H1 (cell line): ENCODE results near the gene SMYD3. TPM values are rescaled to one million over a fixed set of nuclear protein-coding genes. Genes with fewer than 3 reads are reported as not detected.

ENCODE experiments used
- CTCF ChIA-PET: fragments of 300-600 bp; sonication (Branson Sonifier 250); formaldehyde crosslinking; loops from one replicate; lab custom pipeline; 2021; ENCODE audit not compliant: partially characterized antibody; lab: Charles Lee
- POLR2A ChIA-PET: fragments of 300-600 bp; sonication (Branson Sonifier 250); formaldehyde crosslinking; loops from one replicate; lab custom pipeline; 2021; ENCODE audit warnings: inconsistent platforms; ENCODE audit not compliant: partially characterized antibody; lab: Charles Lee
- DNase-seq, 2 experiments: peaks; one replicate each; pipeline versions ENCODE4 v3.0.0 to v3.0.0-alpha.2; 2010 to 2022; ENCODE audit warnings: low spot score in 2 of 2, low read depth in 1 of 2, mixed read lengths in 1 of 2
- FAIRE-seq: peaks from 2 replicates; lab custom pipeline; 2011; peaks lifted over from hg19 to GRCh38; lab: Jason Lieb, UNC
- H2AFZ ChIP-seq: 2 replicates; pipeline ENCODE4 v1.8.1; 2012; ENCODE audit warnings: low read length, inconsistent platforms
- H2AK5ac ChIP-seq: 2 replicates; pipeline ENCODE4 v1.6.1; 2013; ENCODE audit warnings: low read depth, low read length
- H2BK120ac ChIP-seq: replicated peaks from 2 replicates; pipeline ENCODE3; 2013; ENCODE audit warnings: low read depth, low read length, inconsistent platforms
- H2BK12ac ChIP-seq: 2 replicates; pipeline ENCODE4 v1.6.1; 2013; ENCODE audit warnings: low read depth, low read length
- H2BK15ac ChIP-seq: 2 replicates; pipeline ENCODE4 v1.6.1; 2013; ENCODE audit warnings: low read length
- H2BK20ac ChIP-seq: 2 replicates; pipeline ENCODE4 v1.6.1; 2013; ENCODE audit warnings: low read length
- H2BK5ac ChIP-seq: 2 replicates; pipeline ENCODE4 v1.6.1; 2013; ENCODE audit warnings: low read depth, low read length
- H3K14ac ChIP-seq: 2 replicates; pipeline ENCODE4 v1.6.1; 2013; ENCODE audit warnings: inconsistent platforms; ENCODE audit not compliant: insufficient read length
- H3K18ac ChIP-seq: 2 replicates; pipeline ENCODE4 v1.6.1; 2013; ENCODE audit warnings: low read length; ENCODE audit errors: extremely low read depth
- H3K23ac ChIP-seq: 2 replicates; pipeline ENCODE4 v1.6.1; 2013; ENCODE audit warnings: inconsistent platforms; ENCODE audit not compliant: insufficient read length
- H3K23me2 ChIP-seq: 2 replicates; pipeline ENCODE4 v1.6.1; 2013; ENCODE audit warnings: low read depth, low read length
- H3K27ac ChIP-seq: 2 replicates; pipeline ENCODE4 v1.6.1; 2011; ENCODE audit warnings: low read depth, low read length, inconsistent platforms
- H3K27me3 ChIP-seq, 4 experiments: replicated peaks in 1 of 4; 1 replicate in 1 of 4; 2 replicates in 3 of 4; pipeline versions ENCODE4 v1.6.1 to v1.8.1; 2011 to 2013; ENCODE audit warnings: low read length in 3 of 4, mild to moderate bottlenecking in 3 of 4, inconsistent platforms in 2 of 4, mixed read lengths in 2 of 4, moderate library complexity in 1 of 4; ENCODE audit not compliant: control insufficient read depth in 3 of 4, insufficient read depth in 3 of 4; ENCODE audit errors: extremely low read depth in 1 of 4
- H3K36me3 ChIP-seq, 4 experiments: 2 replicates each; pipeline versions ENCODE4 v1.6.1 to v1.8.1; 2011 to 2013; ENCODE audit warnings: mild to moderate bottlenecking in 4 of 4, low read length in 3 of 4, moderate library complexity in 2 of 4, control low read depth in 1 of 4, inconsistent platforms in 1 of 4; ENCODE audit not compliant: insufficient read depth in 4 of 4, control insufficient read depth in 2 of 4
- H3K4ac ChIP-seq: replicated peaks from 2 replicates; pipeline ENCODE3; 2013; ENCODE audit warnings: low read length, low read depth, mixed read lengths, inconsistent platforms; ENCODE audit not compliant: insufficient read length
- H3K4me1 ChIP-seq, 4 experiments: replicated peaks in 1 of 4; 1 replicate in 1 of 4; 2 replicates in 3 of 4; pipeline versions ENCODE4 v1.6.1 to v1.8.1; 2011 to 2013; ENCODE audit warnings: low read length in 3 of 4, inconsistent platforms in 2 of 4, mixed read lengths in 1 of 4; ENCODE audit not compliant: insufficient read depth in 4 of 4, control insufficient read depth in 3 of 4
- H3K4me2 ChIP-seq, 2 experiments: 2 replicates each; pipeline versions ENCODE4 v1.6.1 to v1.8.1; 2011 to 2013; ENCODE audit warnings: low read depth in 2 of 2, low read length in 2 of 2, control low read depth in 1 of 2, inconsistent platforms in 1 of 2, mild to moderate bottlenecking in 1 of 2; ENCODE audit not compliant: insufficient read depth in 1 of 2
- H3K4me3 ChIP-seq, 4 experiments: fragments of 200-600, 300-600 bp in 1 of 4; sonication (generic), shearing (Covaris generic), sonication (Bioruptor Twin) in 1 of 4; 2 replicates each; pipeline versions ENCODE4 v1.5.1 to v1.8.1; 2011 to 2016; ENCODE audit warnings: low read length in 4 of 4, low read depth in 3 of 4, control low read depth in 2 of 4, inconsistent platforms in 2 of 4, mild to moderate bottlenecking in 2 of 4, mixed read lengths in 1 of 4, moderate library complexity in 1 of 4; ENCODE audit not compliant: insufficient read depth in 2 of 4; ENCODE audit errors: extremely low read depth in 1 of 4
- H3K56ac ChIP-seq: replicated peaks from 2 replicates; pipeline ENCODE3; 2013; ENCODE audit warnings: low read depth, mild to moderate bottlenecking, mixed read lengths, low read length, inconsistent platforms; ENCODE audit not compliant: insufficient read length
- H3K79me1 ChIP-seq: 2 replicates; pipeline ENCODE4 v1.6.1; 2013; ENCODE audit warnings: low read depth, low read length, control low read depth
- H3K79me2 ChIP-seq, 2 experiments: 2 replicates each; pipeline versions ENCODE4 v1.6.1 to v1.8.1; 2012 to 2013; ENCODE audit warnings: low read length in 2 of 2, mild to moderate bottlenecking in 2 of 2, inconsistent platforms in 1 of 2; ENCODE audit not compliant: insufficient read depth in 2 of 2, control insufficient read depth in 1 of 2
- H3K9ac ChIP-seq, 4 experiments: replicated peaks in 1 of 4; 1 replicate in 1 of 4; 2 replicates in 3 of 4; pipeline versions ENCODE4 v1.6.1 to v1.8.1; 2011 to 2013; ENCODE audit warnings: low read depth in 3 of 4, low read length in 3 of 4, control low read depth in 2 of 4, mild to moderate bottlenecking in 2 of 4, moderate library complexity in 2 of 4, inconsistent platforms in 1 of 4; ENCODE audit errors: extremely low read depth in 1 of 4
- H3K9me3 ChIP-seq, 2 experiments: 2 replicates each; pipeline versions ENCODE4 v1.6.1 to v1.8.1; 2012 to 2013; ENCODE audit warnings: mild to moderate bottlenecking in 2 of 2, moderate library complexity in 2 of 2, control low read depth in 1 of 2, inconsistent platforms in 1 of 2, low read depth in 1 of 2, low read length in 1 of 2, mixed read lengths in 1 of 2; ENCODE audit not compliant: insufficient read depth in 2 of 2
- H4K20me1 ChIP-seq, 2 experiments: replicated peaks in 1 of 2; 2 replicates each; pipeline versions ENCODE3 to v1.8.1; 2011 to 2013; ENCODE audit warnings: inconsistent platforms in 2 of 2, low read length in 2 of 2, mild to moderate bottlenecking in 1 of 2; ENCODE audit not compliant: insufficient read depth in 2 of 2, control insufficient read depth in 1 of 2
- H4K5ac ChIP-seq: 2 replicates; pipeline ENCODE4 v1.6.1; 2013; ENCODE audit warnings: low read length, low read depth, mixed read lengths, inconsistent platforms; ENCODE audit not compliant: insufficient read length
- H4K8ac ChIP-seq: 2 replicates; pipeline ENCODE4 v1.8.0; 2013; ENCODE audit warnings: mild to moderate bottlenecking, moderate library complexity, low read length, inconsistent platforms; ENCODE audit not compliant: insufficient read depth; ENCODE audit errors: extremely low read depth
- H4K91ac ChIP-seq: replicated peaks from 2 replicates; pipeline ENCODE3; 2013; ENCODE audit warnings: low read length, mixed read lengths, inconsistent platforms; ENCODE audit not compliant: insufficient read length
- ASH2L ChIP-seq: fragments of 200-600, 300-600 bp; sonication (generic); IDR thresholded peaks from one replicate; pipeline ENCODE4 v1.7.1; 2017; ENCODE audit warnings: low read length
- POLR2AphosphoS5 ChIP-seq: IDR thresholded peaks from 2 replicates; pipeline ENCODE4 v1.6.1; 2011; ENCODE audit warnings: low read depth, low read length
- SAP30 ChIP-seq: fragments of 300-600 bp; sonication (generic); IDR thresholded peaks from 2 replicates; pipeline ENCODE4 v1.7.1; 2012; ENCODE audit warnings: low read length, moderate library complexity, mild to moderate bottlenecking, inconsistent platforms; ENCODE audit not compliant: insufficient read depth, insufficient replicate concordance
- SIX5 ChIP-seq: IDR thresholded peaks from 2 replicates; pipeline ENCODE4 v1.6.1; 2011; ENCODE audit warnings: mild to moderate bottlenecking, low read depth, low read length
- TAF1 ChIP-seq: IDR thresholded peaks from 2 replicates; pipeline ENCODE4 v1.6.1; 2011; ENCODE audit warnings: mild to moderate bottlenecking, low read depth, low read length
- TCF12 ChIP-seq: IDR thresholded peaks from 2 replicates; pipeline ENCODE4 v1.6.1; 2011; ENCODE audit warnings: low read depth, mild to moderate bottlenecking, low read length
- YY1 ChIP-seq: IDR thresholded peaks from 2 replicates; pipeline ENCODE4 v1.6.1; 2011; ENCODE audit warnings: low read depth, mild to moderate bottlenecking, low read length
- WGBS, 2 experiments: shearing (Covaris generic) in 1 of 2; methylation state at CpG; one replicate each; pipeline versions ENCODE4 v1.1.6 to v1.1.7; 2013 to 2015; ENCODE audit warnings: low lambda C conversion rate in 2 of 2, mixed read lengths in 2 of 2, inconsistent platforms in 1 of 2, low coverage in 1 of 2, missing lambda C conversion rate in 1 of 2; ENCODE audit not compliant: insufficient replicate concordance in 2 of 2, insufficient coverage in 1 of 2, insufficient read length in 1 of 2; ENCODE audit errors: extremely low coverage in 1 of 2, missing lambda C conversion rate in 1 of 2; 5-methylcytosine and 5-hydroxymethylcytosine counted together
- polyA plus RNA-seq, 7 experiments: library from polyadenylated mRNA; depleted of rRNA in 3 of 7; stranded (reverse) in 5 of 7; unstranded in 2 of 7; fragments of >200 nt in 5 of 7; fragments of 200-250 nt in 2 of 7; gene quantifications; 1 replicate in 5 of 7; 2 replicates in 1 of 7; 4 replicates in 1 of 7; pipeline versions ENCODE4 v1.2.1 to v1.2.3, GENCODE V29; 2011 to 2013; ENCODE audit warnings: missing spikeins in 2 of 7, mixed read lengths in 2 of 7
- total RNA-seq: library from RNA; stranded (reverse); fragmentation: NEBNext Ultra II Directional; extraction: Animal tissue kit (Norgen Biotek cat#: 25700); gene quantifications from 2 replicates; pipeline ENCODE4 v1.2.1, GENCODE V29; 2021

SMYD3 gene
- total and polyA plus RNA-seq, 2 of the 8 experiments (the other 6 are each of a cell fraction or from before 2014, with no cell fraction given): 17.3 to 25.4 TPM

GRCh38 chr1:246078888-246079252, 428.2 kb downstream of the SMYD3 start:
- no peak overlapping the region for H2BK12ac ChIP-seq
- no peak overlapping the region for H3K23ac ChIP-seq
- no peak overlapping the region for H3K4me3 ChIP-seq
- POLR2A ChIA-PET: no interaction called here
- no peak overlapping the region for H4K5ac ChIP-seq
- H2AFZ ChIP-seq: no peak overlapping the region
- no peak overlapping the region for H3K4me2 ChIP-seq
- no peak overlapping the region for H2BK5ac ChIP-seq
- H2BK20ac ChIP-seq: no peak overlapping the region
- 79% methylated on average over 1 of the region's 1 CpG; no CpG with 5 or more reads in 1 of the 2 experiments for WGBS, 2 experiments
- no peak overlapping the region for H2AK5ac ChIP-seq
- H3K56ac ChIP-seq: no peak overlapping the region
- CTCF ChIA-PET: no interaction called here
- no peaks in the 10 kb centered on the region for H3K79me2 ChIP-seq
- no peaks in the 10 kb centered on the region; a peak in 1 of 8 replicates for H3K36me3 ChIP-seq
- peaks cover 0 to 3% (median 1%) of the 10 kb centered on the region in 4 experiments; a peak in 3 of 7 replicates for H3K4me1 ChIP-seq
- FAIRE-seq: no peak
- no peak overlapping the region for H2BK120ac ChIP-seq
- TF ChIP-seq YY1 (no peak), POLR2AphosphoS5 (no peak), TCF12 (no peak), SIX5 (no peak), ASH2L (no peak), TAF1 (no peak), SAP30 (no peak)
- no peak overlapping the region for H2BK15ac ChIP-seq
- no peak overlapping the region for H3K9ac ChIP-seq
- H4K91ac ChIP-seq: no peak overlapping the region
- no peaks in the 10 kb centered on the region for H3K23me2 ChIP-seq
- no peaks in the 10 kb centered on the region for H3K27me3 ChIP-seq
- H3K18ac ChIP-seq: no peak overlapping the region
- H4K8ac ChIP-seq: no peak overlapping the region
- H3K14ac ChIP-seq: no peak overlapping the region
- H3K79me1 ChIP-seq: no peaks in the 10 kb centered on the region
- DNase-seq: no peak
- no peaks in the 10 kb centered on the region for H4K20me1 ChIP-seq
- H3K27ac ChIP-seq: no peak overlapping the region
- peaks cover 8% of the 10 kb centered on the region in 2 experiments; a peak in 2 of 4 replicates for H3K9me3 ChIP-seq
- H3K4ac ChIP-seq: no peak overlapping the region
